GM18526 (cell line): Measurements from ENCODE around the gene SLF1.

Source experiments
- POLR2A ChIP-seq: IDR thresholded peaks from 3 replicates; pipeline ENCODE4 v1.6.1; 2011; ENCODE audit not compliant: insufficient read length; ENCODE audit errors: extremely low read depth

Gene SLF1

GRCh38 chr5:94691949-94692348 is 73.5 kb downstream of the SLF1 start:
- TF ChIP-seq POLR2A: no peak

- no peak for TF ChIP-seq POLR2A
Observed at GRCh38 chr5:94692581-94692980, 74.1 kb downstream of the SLF1 start.

- no peak for TF ChIP-seq POLR2A
Observed at GRCh38 chr5:94693043-94693822, 74.8 kb downstream of the SLF1 start.

GRCh38 chr5:94693845-94694370 is 75.4 kb downstream of the SLF1 start:
- no peak for TF ChIP-seq POLR2A

GRCh38 chr5:94694671-94695070 is 76.2 kb downstream of the SLF1 start:
- TF ChIP-seq POLR2A: no peak

GRCh38 chr5:94698197-94698596 is 79.7 kb downstream of the SLF1 start:
- TF ChIP-seq POLR2A: no peak

- no peak for TF ChIP-seq POLR2A
Observed at GRCh38 chr5:94699562-94699961, 81.1 kb downstream of the SLF1 start.

GRCh38 chr5:94700592-94700991 is 82.1 kb downstream of the SLF1 start:
- no peak for TF ChIP-seq POLR2A

GRCh38 chr5:94702729-94703128 is 84.3 kb downstream of the SLF1 start:
- no peak for TF ChIP-seq POLR2A

- no peak for TF ChIP-seq POLR2A
Observed at GRCh38 chr5:94705427-94705826, 87.0 kb downstream of the SLF1 start.

- no peak for TF ChIP-seq POLR2A
Observed at GRCh38 chr5:94707359-94707758, 88.9 kb downstream of the SLF1 start.

GRCh38 chr5:94709277-94709676 is 90.8 kb downstream of the SLF1 start:
- no peak for TF ChIP-seq POLR2A

- TF ChIP-seq POLR2A: no peak
Observed at GRCh38 chr5:94711785-94712184, 93.3 kb downstream of the SLF1 start.

GRCh38 chr5:94715768-94716167 is 97.3 kb downstream of the SLF1 start:
- TF ChIP-seq POLR2A: no peak

GRCh38 chr5:94725142-94725541 is 106.7 kb downstream of the SLF1 start:
- TF ChIP-seq POLR2A: no peak

GRCh38 chr5:94731471-94731870 is 113.0 kb downstream of the SLF1 start:
- no peak for TF ChIP-seq POLR2A

GRCh38 chr5:94736498-94736897 is 118.0 kb downstream of the SLF1 start:
- no peak for TF ChIP-seq POLR2A
